Left forelimb (tissue), 1 donor: ENCODE results near the gene GSG1L2.
"Not testable (repeated sequence)": the region's sequence is repeated elsewhere in the genome, so short reads cannot be mapped to it uniquely, and the experiment has no call there.

Experiments used
- DNase-seq: peaks from one replicate; pipeline ENCODE4 v3.0.0-alpha.2; 2018; ENCODE audit warnings: low spot score

GSG1L2 gene

GRCh38 chr17:9788601-9789000 is 33.3 kb downstream of the GSG1L2 start:
- DNase-seq = no peak

DNA sequence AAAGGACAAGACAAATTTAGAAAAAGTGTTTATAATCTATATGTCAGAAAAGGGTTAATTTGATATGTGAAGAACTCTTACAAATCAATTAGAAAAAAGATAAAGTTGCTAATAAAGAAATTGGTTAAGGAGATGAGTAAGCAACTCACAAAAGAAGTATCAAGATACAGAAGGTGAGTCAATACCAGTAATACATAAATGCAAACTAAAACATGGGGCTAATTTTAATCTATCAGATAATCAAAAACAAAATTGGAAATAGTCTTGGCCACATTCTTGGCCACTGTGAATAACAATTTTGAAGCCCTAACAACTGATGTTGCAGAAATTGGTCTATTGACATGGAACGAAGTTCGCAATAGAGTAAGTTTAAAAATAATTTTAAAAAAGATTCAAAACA is 37.3 kb downstream of the GSG1L2 start:
- DNase-seq = no peak

GRCh38 chr17:9783465-9783864 is 38.4 kb downstream of the GSG1L2 start:
- not testable (repeated sequence) for DNase-seq

- DNase-seq = no peak
Measured at GRCh38 chr17:9783050-9783449, 38.8 kb downstream of the GSG1L2 start.

GRCh38 chr17:9780552-9780951 is 41.3 kb downstream of the GSG1L2 start:
- DNase-seq = no peak

- no peak for DNase-seq
Measured at GRCh38 chr17:9776911-9777310, 45.0 kb downstream of the GSG1L2 start.

DNA sequence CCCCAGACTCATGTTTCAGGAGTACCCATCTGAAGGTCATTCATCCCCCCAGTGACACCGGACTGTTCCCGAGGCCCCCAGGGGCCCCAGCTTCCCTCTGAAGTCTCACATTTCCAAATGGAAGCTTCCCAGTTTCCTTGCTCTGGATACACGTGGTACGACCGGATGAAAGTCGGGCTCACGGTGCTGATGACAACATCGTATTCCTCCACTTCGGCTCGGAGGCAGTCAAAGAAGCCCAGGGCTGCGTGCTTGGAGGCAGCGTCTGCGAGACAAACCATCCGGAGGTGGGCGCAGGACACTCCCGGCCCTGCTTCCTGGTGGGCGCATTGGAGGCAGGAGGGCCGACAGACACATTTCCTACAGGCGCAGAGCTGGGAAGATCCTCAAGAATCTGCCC is 49.2 kb downstream of the GSG1L2 start:
- no peak for DNase-seq

- no peak for DNase-seq
Measured at GRCh38 chr17:9771465-9771864, 50.4 kb downstream of the GSG1L2 start.

GRCh38 chr17:9769036-9769695 is 52.7 kb downstream of the GSG1L2 start:
- no peak for DNase-seq

- DNase-seq = no peak
Measured at GRCh38 chr17:9768381-9768934, 53.4 kb downstream of the GSG1L2 start.

DNA sequence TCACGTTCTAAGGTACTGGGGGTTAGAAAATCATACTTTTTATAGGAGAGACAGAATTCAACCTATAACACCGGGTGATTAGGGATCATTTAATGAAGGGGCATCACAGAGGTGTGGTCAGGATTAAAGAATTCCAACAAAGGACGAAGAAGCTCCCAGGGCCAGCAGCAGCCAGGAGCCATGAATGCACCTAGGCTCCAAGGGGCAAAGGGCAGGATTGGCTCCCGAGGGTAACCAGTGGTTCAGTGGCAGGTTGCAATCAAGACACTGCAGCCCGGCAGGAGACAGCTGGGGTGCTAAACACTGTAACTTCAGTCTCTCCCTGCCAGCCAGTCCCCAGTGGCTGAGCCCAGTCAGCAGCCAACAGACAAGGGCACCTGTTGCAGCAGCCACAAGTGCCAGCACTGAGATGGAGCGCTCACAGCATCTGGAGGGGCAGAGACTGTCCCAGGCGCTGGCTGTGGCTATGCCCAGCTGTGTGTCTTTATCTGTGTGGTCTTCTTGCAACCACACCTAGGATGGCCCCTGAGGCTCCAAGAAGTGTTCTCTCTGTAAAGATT is 54.4 kb downstream of the GSG1L2 start:
- DNase-seq = no peak

GRCh38 chr17:9766970-9767369 is 54.9 kb downstream of the GSG1L2 start:
- no peak for DNase-seq

GRCh38 chr17:9765322-9765721 is 56.6 kb downstream of the GSG1L2 start:
- no peak for DNase-seq

- DNase-seq = no peak
Measured at GRCh38 chr17:9763643-9764042, 58.2 kb downstream of the GSG1L2 start.

DNA sequence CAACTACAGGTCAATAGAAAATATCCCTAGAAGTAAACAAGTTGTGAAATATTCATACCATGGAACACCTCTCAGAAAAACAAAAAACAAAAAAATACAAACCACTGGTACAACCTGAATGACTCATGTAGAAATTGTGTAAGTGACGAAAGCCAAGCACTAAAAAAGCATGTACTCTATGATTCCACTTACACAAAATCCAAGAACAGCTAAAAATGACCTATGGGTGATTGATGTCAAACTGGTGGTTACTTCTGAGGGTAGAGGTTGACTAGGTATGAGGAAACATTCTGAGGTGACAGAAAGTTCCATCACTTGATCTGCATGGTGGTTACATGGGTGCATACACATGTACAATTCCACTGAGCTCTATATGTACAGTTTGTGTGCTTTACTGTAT is 61.6 kb downstream of the GSG1L2 start:
- DNase-seq = no peak

DNA sequence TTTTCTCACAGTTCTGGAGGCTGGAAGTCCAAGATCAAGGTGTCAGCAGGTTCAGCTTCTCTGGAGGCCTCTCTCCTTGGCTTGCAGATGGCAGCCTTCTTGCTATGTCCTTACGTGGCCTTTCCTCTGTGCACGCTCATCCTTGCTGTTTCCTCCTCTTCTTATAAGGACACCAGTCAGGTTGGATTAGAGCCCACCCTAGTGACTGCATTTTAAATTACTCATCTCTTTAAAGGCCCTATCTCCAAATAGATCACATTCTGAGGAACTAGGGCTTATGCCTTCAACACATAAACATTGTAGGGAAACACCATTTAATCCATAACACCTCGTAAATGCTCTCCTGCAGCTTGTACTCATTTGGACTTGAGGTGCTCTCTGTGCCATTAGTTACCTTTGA is 66.8 kb downstream of the GSG1L2 start:
- DNase-seq = no peak
